IPS-18c (cell line): ENCODE results near the gene VSX2.

Experiments used
- H3K4me3 ChIP-seq: 2 replicates; pipeline ENCODE4 v1.7.0; 2013; ENCODE audit warnings: low read depth, mild to moderate bottlenecking, low read length, moderate library complexity; ENCODE audit not compliant: insufficient read depth
- H3K9me3 ChIP-seq: one replicate; pipeline ENCODE4 v1.6.1; 2013; ENCODE audit warnings: mild to moderate bottlenecking, low read length, moderate library complexity; ENCODE audit not compliant: control insufficient read depth, insufficient read depth

The VSX2 gene

DNA sequence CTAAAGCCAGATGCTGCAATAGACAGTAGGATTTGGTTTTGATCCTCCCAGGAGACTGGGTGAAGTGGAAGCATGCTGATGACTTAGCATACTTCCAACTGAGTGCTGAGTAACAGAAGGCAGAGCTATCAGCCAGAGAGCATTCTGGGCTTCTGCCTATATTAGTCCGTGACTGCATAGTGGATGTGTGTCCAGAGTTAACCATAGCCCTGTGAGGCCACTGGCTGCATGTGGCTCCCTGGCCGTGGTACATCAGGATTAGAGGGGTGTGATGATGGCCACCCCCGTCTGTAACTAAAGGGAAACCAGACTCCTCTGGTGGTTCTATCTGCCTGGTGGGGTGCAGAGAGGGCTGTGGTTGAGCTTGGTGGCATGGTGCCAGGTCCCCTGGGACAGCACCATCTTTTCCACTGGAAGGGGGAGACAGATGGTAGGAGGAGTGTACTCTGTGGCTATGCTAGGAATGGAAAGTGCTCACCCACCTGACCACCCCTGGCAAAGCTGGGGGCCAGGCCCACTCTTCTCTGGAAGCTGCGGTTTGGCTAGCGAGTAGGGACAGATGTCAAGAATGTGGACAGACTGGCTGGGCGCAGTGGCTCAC is 36.1 kb downstream of the VSX2 start:
- Histone ChIP-seq H3K9me3 (peaks cover 4% of the 10 kb centered on the region), H3K4me3 (no peak overlapping the region)

DNA sequence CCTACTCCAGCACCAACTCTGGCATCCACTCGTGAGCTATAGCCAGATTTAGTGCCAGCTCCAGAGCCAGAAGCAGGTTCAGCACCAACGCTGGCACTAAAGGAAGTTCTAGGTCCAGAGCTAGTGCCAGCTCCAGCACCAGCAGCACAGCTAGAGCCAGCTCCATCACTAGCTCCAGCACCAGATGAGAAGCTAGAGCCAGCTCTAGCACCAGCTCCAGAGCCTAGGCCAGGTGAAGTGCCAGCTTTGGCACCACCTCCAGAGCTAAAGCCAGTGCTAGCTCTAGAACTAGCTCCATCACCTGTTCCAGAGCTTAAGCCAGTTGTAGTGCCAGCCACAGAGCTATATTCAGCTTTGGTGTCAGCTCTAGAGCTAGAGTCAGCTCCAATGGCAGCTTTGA is 38.8 kb downstream of the VSX2 start:
- H3K4me3 ChIP-seq, result no peak overlapping the region
- H3K9me3 ChIP-seq, result peaks cover 4% of the 10 kb centered on the region

GRCh38 chr14:74281069-74281468 is 41.8 kb downstream of the VSX2 start:
- Histone ChIP-seq H3K4me3 (no peak overlapping the region), H3K9me3 (peaks cover 4% of the 10 kb centered on the region)

DNA sequence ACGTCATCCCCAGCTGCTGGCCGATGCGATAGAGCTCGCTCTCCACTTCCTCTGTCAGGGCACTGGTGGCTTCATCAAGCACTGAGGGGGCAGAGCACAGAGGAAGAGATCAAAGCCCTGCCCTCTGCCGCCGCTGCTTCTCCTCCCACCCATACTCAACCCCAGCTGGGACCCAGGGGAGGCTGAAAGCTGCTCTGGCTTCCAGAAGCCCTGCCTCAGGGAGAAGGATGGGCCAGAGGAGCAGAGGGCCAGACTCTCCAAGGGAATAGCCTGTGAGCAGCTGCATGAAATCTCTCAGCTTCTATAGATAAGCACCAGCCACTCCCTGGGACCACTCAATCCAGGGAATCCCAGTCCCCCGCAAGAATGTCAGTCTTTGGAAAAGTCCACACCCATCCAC is 47.5 kb downstream of the VSX2 start:
- Histone ChIP-seq H3K4me3 (no peak overlapping the region), H3K9me3 (no peaks in the 10 kb centered on the region)

- Histone ChIP-seq H3K9me3 (no peaks in the 10 kb centered on the region), H3K4me3 (no peak overlapping the region)
Measured at GRCh38 chr14:74289801-74290200, 50.6 kb downstream of the VSX2 start.

GRCh38 chr14:74290415-74290814 is 51.2 kb downstream of the VSX2 start:
- H3K4me3 ChIP-seq, result no peak overlapping the region
- no peaks in the 10 kb centered on the region for H3K9me3 ChIP-seq

DNA sequence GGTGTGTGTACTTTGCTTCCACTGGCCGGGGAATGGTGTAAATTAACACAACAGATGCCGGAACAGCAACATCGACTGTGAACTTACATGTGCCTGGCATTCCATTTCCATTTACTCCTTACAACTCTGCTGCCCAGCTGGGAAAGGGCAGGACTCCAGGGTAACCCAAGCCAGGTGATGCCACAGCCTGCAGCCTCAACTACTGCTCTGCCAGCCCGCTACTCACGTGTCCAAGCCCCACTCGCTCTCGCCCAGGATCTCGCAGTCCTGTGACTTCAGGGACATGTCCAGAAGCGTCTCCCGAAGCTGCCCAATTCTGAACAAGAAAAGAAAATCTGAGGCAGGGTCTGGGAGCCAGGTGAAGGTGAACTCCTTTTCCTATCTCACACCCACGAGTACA is 52.8 kb downstream of the VSX2 start:
- Histone ChIP-seq H3K4me3 (no peak overlapping the region), H3K9me3 (no peaks in the 10 kb centered on the region)

DNA sequence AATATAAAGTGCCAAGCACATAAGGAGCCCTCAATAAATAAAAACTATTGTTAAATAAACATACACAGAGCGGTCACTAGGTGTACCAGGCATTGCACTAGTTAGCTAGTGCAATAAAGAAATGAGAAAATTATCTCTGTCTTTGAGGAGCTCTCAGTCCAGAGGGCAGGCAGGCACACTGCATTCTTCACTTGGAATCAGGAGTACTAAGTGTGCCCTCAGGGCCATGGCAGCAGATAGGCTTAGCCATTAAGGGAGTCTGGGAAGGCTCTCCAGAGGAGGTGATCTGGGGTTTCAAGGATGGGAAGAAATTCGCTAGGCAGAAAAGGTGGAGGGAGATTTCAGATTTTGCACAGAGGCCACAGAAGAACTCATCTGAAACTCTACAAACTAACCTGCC is 54.4 kb downstream of the VSX2 start:
- Histone ChIP-seq H3K9me3 (no peaks in the 10 kb centered on the region), H3K4me3 (no peak overlapping the region)

DNA sequence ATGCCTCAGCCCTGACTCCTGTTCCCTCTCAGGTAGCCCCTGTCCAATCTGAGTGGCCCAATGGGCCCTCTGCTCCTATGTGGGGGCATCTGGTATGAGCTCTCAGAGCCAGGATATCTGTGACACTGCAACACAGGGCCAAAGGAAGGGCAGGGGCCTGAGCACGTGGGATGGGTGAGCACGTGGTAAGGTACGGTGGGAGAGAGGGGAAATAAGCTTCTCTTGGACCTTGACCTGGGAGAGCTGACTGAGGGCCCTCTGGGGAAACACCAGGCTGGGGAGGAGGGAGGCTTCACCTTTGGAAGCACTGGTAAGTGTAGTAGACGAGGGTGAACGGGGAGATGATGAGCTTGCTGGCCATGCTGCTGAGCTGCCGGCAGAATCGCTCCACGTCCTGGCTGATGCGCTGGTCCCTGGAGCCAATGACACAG is 56.8 kb downstream of the VSX2 start:
- H3K4me3 ChIP-seq, result no peak overlapping the region
- H3K9me3 ChIP-seq, result no peaks in the 10 kb centered on the region

- Histone ChIP-seq H3K4me3 (no peak overlapping the region), H3K9me3 (no peaks in the 10 kb centered on the region)
Measured at GRCh38 chr14:74297986-74298385, 58.7 kb downstream of the VSX2 start.

GRCh38 chr14:74299061-74299545 is 59.9 kb downstream of the VSX2 start:
- no peaks in the 10 kb centered on the region for H3K9me3 ChIP-seq
- H3K4me3 ChIP-seq, result no peak overlapping the region

DNA sequence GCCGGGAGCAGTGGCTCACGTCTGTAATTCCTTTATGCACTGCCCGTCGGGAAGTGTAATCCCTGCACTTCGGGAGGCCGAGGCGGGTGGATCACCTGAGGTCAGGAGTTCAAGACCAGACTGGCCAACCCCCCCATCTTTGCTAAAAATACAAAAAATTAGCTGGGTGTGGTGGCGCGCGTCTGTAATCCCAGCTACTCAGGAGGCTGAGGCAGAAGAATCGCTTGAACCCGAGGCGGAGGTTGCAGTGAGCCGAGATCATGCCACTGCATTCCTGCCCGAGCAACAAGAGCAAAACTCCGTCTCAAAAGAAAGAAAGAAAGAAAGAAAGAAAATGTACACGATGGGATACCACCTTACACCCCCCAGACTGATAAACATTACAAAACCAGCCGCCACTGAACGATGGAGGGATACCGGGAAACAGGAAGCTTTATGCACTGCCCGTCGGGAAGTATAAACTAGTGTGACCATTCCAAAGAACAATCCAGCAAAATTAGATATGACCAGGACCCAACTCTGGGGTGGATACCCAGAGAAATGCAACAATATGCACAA is 62.4 kb downstream of the VSX2 start:
- Histone ChIP-seq H3K9me3 (no peaks in the 10 kb centered on the region), H3K4me3 (peak overlapping the region; percentile 85)

DNA sequence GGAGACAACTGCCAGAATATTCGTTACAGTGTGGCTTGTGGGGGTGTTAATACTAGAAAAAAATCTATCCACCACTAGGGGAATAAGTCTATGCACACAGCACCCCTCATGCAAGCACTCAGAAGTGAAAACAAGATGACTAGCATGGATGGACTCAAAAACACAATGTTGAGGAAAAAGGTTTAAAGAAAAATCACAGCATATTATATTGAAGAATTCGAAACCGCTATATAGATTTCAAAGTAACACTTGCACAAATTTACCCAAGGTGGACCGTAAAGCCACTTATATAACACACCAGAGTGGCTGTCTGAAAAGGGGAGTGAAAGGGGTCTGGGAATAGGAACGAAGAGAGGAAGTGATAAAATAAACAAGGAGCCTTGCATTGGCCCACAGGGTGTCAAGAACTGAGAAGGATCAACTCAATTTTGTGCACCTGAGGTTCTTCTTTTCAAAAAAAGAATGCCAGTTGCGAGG is 62.9 kb downstream of the VSX2 start:
- no peaks in the 10 kb centered on the region for H3K9me3 ChIP-seq
- H3K4me3 ChIP-seq, result peak overlapping the region; percentile 85

DNA sequence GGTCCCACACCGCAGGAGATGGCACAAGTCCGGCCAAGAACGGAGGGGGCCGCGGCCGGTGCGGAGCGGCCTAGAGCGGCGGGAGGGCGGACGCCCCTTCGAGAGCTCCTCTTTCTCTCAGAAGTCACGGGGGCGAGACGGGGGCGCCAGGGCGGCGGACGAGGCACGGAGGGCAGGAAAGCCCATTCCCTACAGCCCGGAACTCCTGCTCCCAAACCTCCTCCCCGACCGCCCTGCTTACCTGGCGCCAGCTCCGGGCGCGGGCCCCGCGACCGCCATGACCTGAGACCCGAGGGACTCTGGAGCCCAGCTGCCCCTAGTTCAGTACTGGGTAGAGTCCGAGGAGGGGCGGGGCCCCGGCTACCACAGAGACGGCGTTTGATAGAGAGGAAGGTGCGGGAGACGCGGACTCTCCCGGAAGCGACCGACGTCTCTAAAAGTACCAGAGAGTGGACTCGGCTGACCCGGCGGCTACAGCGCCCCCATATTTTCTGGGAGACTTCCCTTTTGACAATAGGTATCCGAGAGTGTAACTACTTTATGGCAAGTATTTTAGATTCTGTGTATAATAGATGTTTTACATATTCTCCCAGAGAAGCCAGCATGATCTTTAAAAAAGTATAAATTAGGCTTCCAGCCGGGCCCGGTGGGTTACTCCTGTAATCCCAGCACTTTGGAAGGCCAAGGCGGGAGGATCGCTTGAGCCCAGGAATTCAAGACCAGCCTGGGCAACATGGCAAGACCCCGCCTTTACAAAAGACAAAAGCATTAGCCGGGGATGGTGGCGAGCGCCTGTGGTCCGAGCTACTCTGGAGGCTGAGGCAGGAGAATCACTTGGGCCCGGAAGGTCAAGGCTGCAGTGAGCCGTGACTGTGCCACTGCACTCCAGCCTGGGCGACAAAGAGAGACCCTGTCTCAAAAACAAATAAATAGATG is 63.7 kb downstream of the VSX2 start, which contains the start of gene ABCD4:
Gene ABCD4 (minus strand): TSS at position 301 of the 936 bp plus-strand sequence. CDS start 22 bp downstream, at position 279.
- Histone ChIP-seq H3K4me3 (peak within 1 kb of the TSS; percentile 85), H3K9me3 (no peaks in the 10 kb centered on the region)

DNA sequence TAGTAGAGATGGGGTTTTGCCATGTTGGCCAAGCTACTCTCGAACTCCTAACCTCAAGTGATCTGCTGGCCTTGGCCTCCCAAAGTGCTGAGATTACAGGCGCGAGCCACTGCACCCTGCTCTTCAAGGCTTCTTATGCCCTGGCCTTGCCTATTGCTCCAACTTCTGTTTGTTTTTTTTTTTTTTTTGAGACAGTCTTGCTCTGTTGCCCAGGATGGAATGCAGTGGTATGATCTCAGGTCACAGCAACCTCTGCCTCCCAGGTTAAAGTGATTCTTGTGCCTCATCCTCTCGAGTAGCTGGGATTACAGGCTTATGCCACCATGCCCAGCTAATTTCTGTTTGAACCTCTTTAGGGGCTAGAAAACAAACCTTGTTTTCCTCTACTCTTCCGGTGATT is 69.4 kb downstream of the VSX2 start:
- Histone ChIP-seq H3K9me3 (no peaks in the 10 kb centered on the region), H3K4me3 (no peak overlapping the region)

GRCh38 chr14:74309125-74310022 is 70.1 kb downstream of the VSX2 start:
- no peak overlapping the region for H3K4me3 ChIP-seq

GRCh38 chr14:74312161-74312560 is 72.9 kb downstream of the VSX2 start:
- no peak overlapping the region for H3K4me3 ChIP-seq
- no peaks in the 10 kb centered on the region for H3K9me3 ChIP-seq

More at GRCh38 chr14:74309125-74310022, 70.1 kb downstream of the VSX2 start:
- no peaks in the 10 kb centered on the region for H3K9me3 ChIP-seq
